Measurements from ENCODE around the gene SPATS2.

The SPATS2 gene

DNA sequence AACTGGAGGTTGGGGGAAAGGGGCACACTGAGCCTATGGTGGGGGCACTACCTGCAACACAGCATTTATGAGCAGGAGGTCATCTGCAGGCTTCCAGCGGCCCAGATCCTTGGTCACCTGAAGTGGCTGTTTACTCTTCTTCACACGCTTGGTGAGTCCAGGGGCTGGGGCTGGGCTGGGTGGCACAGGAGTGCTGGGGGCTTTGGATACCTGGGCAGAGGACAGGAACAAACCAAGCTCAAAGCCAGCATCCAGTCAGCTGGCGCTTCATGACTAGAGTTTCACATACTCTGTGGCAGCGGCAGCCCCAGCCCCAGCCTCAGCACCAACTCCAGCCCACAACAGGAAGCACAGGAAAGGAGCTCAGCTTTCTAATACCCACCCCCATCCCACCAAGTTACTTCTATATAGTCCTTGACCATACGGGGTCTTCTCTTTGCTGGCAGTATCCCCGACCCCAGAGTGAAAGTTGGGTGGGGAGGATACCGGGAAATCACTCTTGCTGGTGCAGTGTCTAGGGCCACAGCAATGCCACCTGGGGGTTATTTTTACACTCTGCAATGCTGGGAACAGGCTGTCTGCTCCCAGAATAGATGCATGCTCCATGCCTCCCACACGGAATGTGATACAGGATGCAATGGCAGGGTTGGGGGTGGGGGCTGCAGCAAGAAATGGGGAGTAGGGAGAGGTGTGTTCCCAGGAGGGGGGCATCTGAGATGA is 197.6 kb downstream of the SPATS2 start:
- H3K9ac ChIP-seq (ENCODE audit: low read length), result no peak overlapping the region
- no peaks in the 10 kb centered on the region for H3K9me3 ChIP-seq (ENCODE audit: control insufficient read depth, low read length)
- peaks cover 38% of the 10 kb centered on the region for H3K36me3 ChIP-seq (ENCODE audit: control insufficient read depth, insufficient read depth, low read length)
- no peaks in the 10 kb centered on the region for H3K27me3 ChIP-seq (ENCODE audit: control insufficient read depth, insufficient read depth, low read length)
- peaks cover 14% of the 10 kb centered on the region for H3K4me1 ChIP-seq (ENCODE audit: control insufficient read depth, insufficient read depth, low read length)
- no peak overlapping the region for H3K4me3 ChIP-seq (ENCODE audit: low read length)

DNA sequence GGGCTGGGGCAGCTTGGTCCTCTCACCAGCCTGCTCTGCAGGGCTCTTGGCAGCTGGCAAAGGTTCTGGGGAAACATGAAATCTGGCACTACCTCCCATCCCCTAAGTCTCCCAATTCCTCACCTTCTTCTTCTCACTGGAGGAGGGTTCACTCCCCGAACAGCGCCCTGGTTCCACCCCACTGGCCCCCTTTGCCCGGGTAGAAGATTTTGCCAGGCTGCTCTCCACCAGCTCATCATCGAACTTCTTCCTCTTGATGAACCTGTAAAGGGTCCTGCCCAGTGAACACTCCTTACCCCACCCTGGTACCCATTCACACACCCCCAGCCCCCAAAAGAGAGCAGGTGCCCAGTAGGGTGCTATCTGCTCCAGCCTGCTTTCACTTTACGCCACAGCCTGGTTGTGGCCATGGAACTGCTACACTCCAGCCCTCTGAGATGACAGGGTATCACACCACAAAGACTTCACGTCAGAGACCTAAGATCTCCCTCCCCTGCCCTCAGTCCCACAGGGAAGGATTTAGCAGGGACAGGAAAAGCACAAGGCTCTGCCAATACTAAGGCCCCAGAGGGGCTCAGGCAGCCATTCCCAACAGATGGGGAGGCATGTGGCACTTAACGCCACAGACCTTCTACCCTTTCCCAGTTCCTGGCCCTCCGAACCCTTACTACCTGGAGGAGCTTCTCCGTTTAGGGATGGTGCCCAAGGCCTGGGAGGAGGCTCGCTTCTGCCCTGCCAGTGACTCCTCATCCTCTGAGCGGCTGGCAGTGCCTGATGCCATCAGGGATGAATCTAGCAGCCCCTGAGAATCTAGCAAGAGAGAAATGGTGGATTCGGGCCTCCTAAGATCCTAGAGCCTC is 198.4 kb downstream of the SPATS2 start:
- Histone ChIP-seq H3K9ac (ENCODE audit: low read length) (no peak overlapping the region), H3K36me3 (ENCODE audit: control insufficient read depth, insufficient read depth, low read length) (peaks cover 30% of the 10 kb centered on the region)

DNA sequence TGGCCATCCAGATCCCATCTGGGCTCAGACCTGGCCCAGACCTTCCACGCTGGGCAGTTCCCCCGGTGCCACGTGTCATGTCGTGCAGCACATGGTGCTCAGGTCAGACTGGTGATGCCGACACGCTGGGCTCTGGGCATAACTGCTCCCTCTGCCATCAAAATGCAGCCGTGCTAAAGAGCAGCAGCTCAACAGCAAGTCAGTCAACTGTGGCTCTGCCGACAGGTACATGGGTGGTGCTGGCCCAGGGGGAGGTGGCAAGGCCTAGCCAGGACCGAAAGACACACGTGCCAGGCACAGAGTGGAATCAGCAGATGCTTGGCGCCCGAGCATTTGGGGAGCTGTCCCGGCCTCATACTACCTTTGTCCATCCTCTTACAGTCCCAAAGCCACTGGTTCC is 199.1 kb downstream of the SPATS2 start:
- H3K36me3 ChIP-seq (ENCODE audit: control insufficient read depth, insufficient read depth, low read length), result peaks cover 23% of the 10 kb centered on the region
- no peaks in the 10 kb centered on the region for H3K27me3 ChIP-seq (ENCODE audit: control insufficient read depth, insufficient read depth, low read length)
- H3K9me3 ChIP-seq (ENCODE audit: control insufficient read depth, low read length), result no peaks in the 10 kb centered on the region
- H3K4me1 ChIP-seq (ENCODE audit: control insufficient read depth, insufficient read depth, low read length), result peaks cover 14% of the 10 kb centered on the region
- H3K9ac ChIP-seq (ENCODE audit: low read length), result peak overlapping the region; percentile 74
- no peak overlapping the region for H3K4me3 ChIP-seq (ENCODE audit: low read length)

More for the DNA sequence above, 198.4 kb downstream of the SPATS2 start:
- no peaks in the 10 kb centered on the region for H3K27me3 ChIP-seq (ENCODE audit: control insufficient read depth, insufficient read depth, low read length)
- peaks cover 14% of the 10 kb centered on the region for H3K4me1 ChIP-seq (ENCODE audit: control insufficient read depth, insufficient read depth, low read length)
- no peaks in the 10 kb centered on the region for H3K9me3 ChIP-seq (ENCODE audit: control insufficient read depth, low read length)
- H3K4me3 ChIP-seq (ENCODE audit: low read length), result no peak overlapping the region

DNA sequence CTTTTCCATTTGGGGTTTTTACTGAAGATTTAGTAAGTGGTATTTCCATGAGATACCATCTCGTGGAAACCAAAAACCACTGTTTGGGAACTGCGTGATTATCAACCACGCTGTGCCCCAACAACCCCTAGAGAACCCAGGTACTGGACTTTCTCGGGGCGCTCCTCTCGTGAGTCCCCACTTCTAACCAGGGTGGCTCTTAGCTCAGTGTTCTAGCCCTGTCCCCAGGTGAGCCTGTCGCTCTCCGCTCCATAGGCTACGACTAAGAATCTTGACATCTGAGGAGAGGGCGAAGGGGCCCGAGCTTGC is 200.0 kb downstream of the SPATS2 start:
- no peaks in the 10 kb centered on the region for H3K9me3 ChIP-seq (ENCODE audit: control insufficient read depth, low read length)
- peak overlapping the region; percentile 74 for H3K9ac ChIP-seq (ENCODE audit: low read length)
- H3K27me3 ChIP-seq (ENCODE audit: control insufficient read depth, insufficient read depth, low read length), result no peaks in the 10 kb centered on the region
- H3K36me3 ChIP-seq (ENCODE audit: control insufficient read depth, insufficient read depth, low read length), result peaks cover 18% of the 10 kb centered on the region
- peak overlapping the region; percentile 81 for H3K4me3 ChIP-seq (ENCODE audit: low read length)
- H3K4me1 ChIP-seq (ENCODE audit: control insufficient read depth, insufficient read depth, low read length), result peaks cover 14% of the 10 kb centered on the region

DNA sequence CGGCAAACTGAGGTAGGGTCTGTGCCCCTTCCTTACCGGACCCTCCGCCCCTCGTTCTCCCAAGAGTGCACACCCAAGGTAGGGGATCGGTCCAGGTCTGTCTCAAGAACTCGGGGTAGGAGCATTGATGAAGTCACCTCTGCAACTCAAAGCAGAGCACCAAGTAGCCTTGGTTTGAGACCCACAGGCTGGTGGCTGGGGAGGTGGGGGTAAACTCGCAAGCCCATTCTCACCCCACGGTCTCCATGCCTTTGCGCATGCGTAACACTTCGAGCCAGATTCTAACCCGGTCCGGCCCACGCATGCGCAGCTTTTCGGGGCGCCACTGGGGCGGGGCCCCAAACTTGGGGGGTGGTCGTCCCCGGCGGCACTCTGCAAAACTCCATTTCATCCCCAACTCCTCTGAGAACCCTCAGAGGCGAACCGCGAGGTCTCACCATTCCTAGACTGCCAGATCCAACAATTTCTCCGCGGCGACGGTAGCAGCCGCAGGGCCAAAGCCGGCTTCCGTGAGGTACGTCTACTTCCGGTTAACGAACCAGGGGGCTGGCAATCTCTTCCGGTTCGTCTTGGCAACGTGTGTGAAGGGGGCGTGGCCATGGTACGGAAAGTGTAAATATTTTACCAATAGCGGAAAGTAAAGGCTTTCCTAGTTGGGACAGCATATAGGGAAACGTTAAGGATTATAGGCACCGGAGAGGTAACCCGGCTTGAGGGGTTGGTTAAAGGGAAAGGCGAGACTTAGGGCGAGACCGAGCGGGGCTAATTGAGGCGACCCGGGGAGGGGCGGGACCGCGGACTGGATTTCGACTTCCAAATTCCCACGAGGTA is 200.6 kb downstream of the SPATS2 start, which contains the start of gene MCRS1:
TSS of gene MCRS1 (minus strand) at position 532 of the 831 bp plus-strand sequence. CDS start 1,411 bp downstream, outside the sequence.
- H3K9me3 ChIP-seq (ENCODE audit: control insufficient read depth, low read length), result no peaks in the 10 kb centered on the region
- peaks cover 14% of the 10 kb centered on the region for H3K4me1 ChIP-seq (ENCODE audit: control insufficient read depth, insufficient read depth, low read length)
- H3K36me3 ChIP-seq (ENCODE audit: control insufficient read depth, insufficient read depth, low read length), result peaks cover 14% of the 10 kb centered on the region

DNA sequence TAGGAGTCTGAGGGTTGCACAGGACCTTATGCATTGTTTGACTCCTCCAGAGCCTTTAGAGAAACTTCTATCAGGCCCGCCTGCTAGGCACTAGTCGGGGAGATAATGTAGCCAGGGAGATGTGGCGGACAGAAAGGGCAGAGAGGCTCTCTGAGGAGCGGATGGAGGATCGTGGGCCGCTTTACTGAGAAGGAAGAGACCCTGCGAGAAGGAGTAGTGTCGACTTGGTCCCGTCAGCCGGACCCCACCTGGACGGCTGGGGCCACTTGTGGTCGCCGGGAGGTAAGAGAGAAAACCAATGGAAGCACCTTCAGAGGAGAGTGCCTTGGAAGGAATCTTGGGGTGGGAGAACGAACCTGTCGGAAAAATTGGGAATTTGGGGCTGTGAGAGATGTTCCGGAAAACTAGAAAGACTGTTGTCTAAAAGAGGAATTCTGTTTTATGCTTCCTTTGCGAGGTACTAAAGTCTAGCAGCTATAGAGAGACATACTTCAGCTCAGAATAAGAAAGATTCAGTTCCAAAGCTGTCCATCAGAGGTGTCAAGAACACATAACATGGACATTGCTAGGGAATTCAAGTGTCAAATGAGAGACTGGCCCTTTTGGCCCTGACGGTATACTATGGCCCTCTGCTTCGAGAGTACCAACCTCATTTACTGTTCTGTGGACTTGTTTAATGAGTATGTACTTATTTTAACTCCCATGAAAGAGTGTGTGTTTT is 201.3 kb downstream of the SPATS2 start:
- Histone ChIP-seq H3K9me3 (ENCODE audit: control insufficient read depth, low read length) (no peaks in the 10 kb centered on the region), H3K27me3 (ENCODE audit: control insufficient read depth, insufficient read depth, low read length) (no peaks in the 10 kb centered on the region), H3K9ac (ENCODE audit: low read length) (peak overlapping the region; percentile 74), H3K36me3 (ENCODE audit: control insufficient read depth, insufficient read depth, low read length) (peaks cover 8% of the 10 kb centered on the region), H3K4me3 (ENCODE audit: low read length) (peak overlapping the region; percentile 81), H3K4me1 (ENCODE audit: control insufficient read depth, insufficient read depth, low read length) (peaks cover 14% of the 10 kb centered on the region)

More for the DNA sequence above, 200.6 kb downstream of the SPATS2 start, which contains the start of gene MCRS1:
- H3K27me3 ChIP-seq (ENCODE audit: control insufficient read depth, insufficient read depth, low read length), result no peaks in the 10 kb centered on the region
- H3K4me3 ChIP-seq (ENCODE audit: low read length), result peak within 1 kb of the TSS; percentile 81
- peak within 1 kb of the TSS; percentile 74 for H3K9ac ChIP-seq (ENCODE audit: low read length)

Measured in mucosa of stomach (tissue), 1 donor.